GM19099 (cell line): ENCODE results near the gene RAB12.

ENCODE experiments used
- POLR2A ChIP-seq: IDR thresholded peaks from 3 replicates; pipeline ENCODE4 v1.6.1; 2011; ENCODE audit warnings: low read depth; ENCODE audit not compliant: insufficient read length; ENCODE audit errors: extremely low read depth

Gene RAB12

GRCh38 chr18:8657873-8658470, 48.7 kb downstream of the RAB12 start:
- no peak for TF ChIP-seq POLR2A

GRCh38 chr18:8658858-8659485, 49.7 kb downstream of the RAB12 start:
- no peak for TF ChIP-seq POLR2A

- no peak for TF ChIP-seq POLR2A
These were observed 50.5 kb downstream of the RAB12 start for GRCh38 chr18:8659609-8660242.

GRCh38 chr18:8660316-8660715, 51.1 kb downstream of the RAB12 start:
- TF ChIP-seq POLR2A: no peak

- no peak for TF ChIP-seq POLR2A
These were observed 52.7 kb downstream of the RAB12 start for GRCh38 chr18:8661754-8662559.

- TF ChIP-seq POLR2A: no peak
These were observed 53.5 kb downstream of the RAB12 start for GRCh38 chr18:8662560-8663255.

GRCh38 chr18:8667846-8668245, 58.6 kb downstream of the RAB12 start:
- no peak for TF ChIP-seq POLR2A

GRCh38 chr18:8668381-8668780, 59.1 kb downstream of the RAB12 start:
- TF ChIP-seq POLR2A: no peak

- no peak for TF ChIP-seq POLR2A
These were observed 60.3 kb downstream of the RAB12 start for GRCh38 chr18:8669571-8669970.

- TF ChIP-seq POLR2A: no peak
These were observed 64.3 kb downstream of the RAB12 start for GRCh38 chr18:8673256-8674209.

- TF ChIP-seq POLR2A: no peak
These were observed 65.8 kb downstream of the RAB12 start for GRCh38 chr18:8675057-8675456.

- no peak for TF ChIP-seq POLR2A
These were observed 72.0 kb downstream of the RAB12 start for GRCh38 chr18:8681196-8681595.

- no peak for TF ChIP-seq POLR2A
These were observed 75.3 kb downstream of the RAB12 start for GRCh38 chr18:8684577-8684976.

GRCh38 chr18:8685141-8685913, 76.1 kb downstream of the RAB12 start:
- TF ChIP-seq POLR2A: no peak

- no peak for TF ChIP-seq POLR2A
These were observed 76.6 kb downstream of the RAB12 start for GRCh38 chr18:8685914-8686216.
